OCI-LY1 (cell line): ENCODE measurements around the gene COL25A1.

Experiments
- EZH2 ChIP-seq: fragments of 200-600 bp; sonication (generic), shearing (Covaris generic); IDR thresholded peaks from 2 replicates; pipeline ENCODE4 v1.8.0; 2017; ENCODE audit warnings: borderline replicate concordance, mixed run types, mild to moderate bottlenecking, antibody characterized with exemption, low read length, moderate library complexity, mixed read lengths
- TF ChIP-seq, protein P1 (sequence below): fragments of 200-600 bp; sonication (generic), shearing (Covaris generic); IDR thresholded peaks from 2 replicates; pipeline ENCODE4 v1.5.1; 2017; ENCODE audit warnings: mild to moderate bottlenecking, antibody characterized with exemption, low read length, moderate library complexity, mixed read lengths

DNA sequence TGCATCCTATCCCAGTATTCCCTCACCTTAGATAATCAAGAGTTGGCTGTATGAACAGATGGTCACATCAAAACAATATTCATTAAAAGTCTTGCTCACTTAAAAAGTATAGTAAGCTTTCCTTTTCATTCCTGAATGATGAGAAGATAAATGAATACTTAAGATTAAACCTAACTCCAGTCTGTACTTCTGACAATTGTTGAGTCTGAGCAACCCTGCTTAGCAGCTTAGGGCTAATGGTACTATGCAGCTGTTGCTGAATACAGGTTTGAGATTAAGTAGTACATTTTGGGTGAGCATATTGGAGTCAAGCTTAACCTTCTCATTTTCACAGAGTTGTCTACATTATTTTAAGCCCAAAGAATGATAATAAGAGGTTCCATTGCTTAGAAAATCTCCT, 417.9 kb downstream of the COL25A1 start:
- TF ChIP-seq, protein P1, sequence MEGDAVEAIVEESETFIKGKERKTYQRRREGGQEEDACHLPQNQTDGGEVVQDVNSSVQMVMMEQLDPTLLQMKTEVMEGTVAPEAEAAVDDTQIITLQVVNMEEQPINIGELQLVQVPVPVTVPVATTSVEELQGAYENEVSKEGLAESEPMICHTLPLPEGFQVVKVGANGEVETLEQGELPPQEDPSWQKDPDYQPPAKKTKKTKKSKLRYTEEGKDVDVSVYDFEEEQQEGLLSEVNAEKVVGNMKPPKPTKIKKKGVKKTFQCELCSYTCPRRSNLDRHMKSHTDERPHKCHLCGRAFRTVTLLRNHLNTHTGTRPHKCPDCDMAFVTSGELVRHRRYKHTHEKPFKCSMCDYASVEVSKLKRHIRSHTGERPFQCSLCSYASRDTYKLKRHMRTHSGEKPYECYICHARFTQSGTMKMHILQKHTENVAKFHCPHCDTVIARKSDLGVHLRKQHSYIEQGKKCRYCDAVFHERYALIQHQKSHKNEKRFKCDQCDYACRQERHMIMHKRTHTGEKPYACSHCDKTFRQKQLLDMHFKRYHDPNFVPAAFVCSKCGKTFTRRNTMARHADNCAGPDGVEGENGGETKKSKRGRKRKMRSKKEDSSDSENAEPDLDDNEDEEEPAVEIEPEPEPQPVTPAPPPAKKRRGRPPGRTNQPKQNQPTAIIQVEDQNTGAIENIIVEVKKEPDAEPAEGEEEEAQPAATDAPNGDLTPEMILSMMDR, result no peak
- no peak for TF ChIP-seq EZH2
